Esophagus muscularis mucosa (tissue), 4 donors: ENCODE measurements around the gene TUBA4A. TPM values are rescaled to one million over a fixed set of nuclear protein-coding genes. Genes with fewer than 3 reads are reported as not detected.

ENCODE experiments used
- DNase-seq: peaks from one replicate; pipeline ENCODE4 v3.0.0-alpha.2; 2017; ENCODE audit errors: extremely low spot score
- H3K27ac ChIP-seq, 4 donors: fragments of 200-600 bp; sonication (generic); replicated peaks in 1 of 4; 1 replicate in 3 of 4; 2 replicates in 1 of 4; pipeline ENCODE4 v1.5.1; 2016 to 2019; ENCODE audit warnings: mild to moderate bottlenecking in 1 of 4
- H3K27me3 ChIP-seq, 4 donors: fragments of 200-600 bp; sonication (generic); one replicate each; pipeline versions ENCODE4 v1.5.1 to v1.6.0; 2016 to 2019
- H3K36me3 ChIP-seq, 4 donors: fragments of 200-600 bp; sonication (generic); one replicate each; pipeline ENCODE4 v1.5.1; 2016 to 2019
- H3K4me1 ChIP-seq, 4 donors: fragments of 200-600 bp; sonication (generic); one replicate each; pipeline ENCODE4 v1.5.1; 2016 to 2019
- H3K4me3 ChIP-seq, 4 donors: fragments of 200-600 bp; sonication (generic); 1 replicate in 2 of 4; 2 replicates in 2 of 4; pipeline ENCODE4 v1.5.1; 2016 to 2019; ENCODE audit warnings: mild to moderate bottlenecking in 4 of 4, moderate library complexity in 1 of 4
- H3K9me3 ChIP-seq, 4 donors: fragments of 200-600 bp; sonication (generic); 1 replicate in 3 of 4; 2 replicates in 1 of 4; pipeline ENCODE4 v1.5.1; 2016 to 2019
- CTCF ChIP-seq, 3 experiments: fragments of 200-600 bp in 2 of 3; fragments of 450-650 bp in 1 of 3; sonication (generic) in 2 of 3; IDR thresholded peaks; one replicate each; pipeline ENCODE4 v1.5.1; 2017 to 2019; ENCODE audit warnings: antibody characterized with exemption in 3 of 3, mild to moderate bottlenecking in 2 of 3, moderate library complexity in 1 of 3
- EP300 ChIP-seq: sonication (generic); formaldehyde crosslinking; IDR thresholded peaks from one replicate; pipeline ENCODE4 v1.6.1; 2017; ENCODE audit warnings: antibody characterized with exemption
- POLR2A ChIP-seq: fragments of 450-650 bp; IDR thresholded peaks from one replicate; pipeline ENCODE4 v1.6.1; 2017; ENCODE audit warnings: antibody characterized with exemption, moderate library complexity, mild to moderate bottlenecking, low read depth
- POLR2AphosphoS5 ChIP-seq, 2 donors: sonication (generic); formaldehyde crosslinking; IDR thresholded peaks; one replicate each; pipeline ENCODE4 v1.6.1; 2017; ENCODE audit warnings: antibody characterized with exemption in 2 of 2
- WGBS: methylation state at CpG from one replicate; pipeline ENCODE4 v1.1.5; 2018; 5-methylcytosine and 5-hydroxymethylcytosine counted together
- intact Hi-C: fragments of 100-400 bp; cut with DNase I; formaldehyde crosslinking; loops from one replicate; pipeline ENCODE4 v1.15.1; 2023
- total RNA-seq, 4 donors: library from RNA; depleted of rRNA; stranded (reverse); fragments of >200 nt; gene quantifications; one replicate each; pipeline versions ENCODE4 v1.1.0 to v1.2.1, GENCODE V29; 2016

Gene TUBA4A
- total RNA-seq, 4 donors from 2014 or later, result 44.2 to 132 (median 74.4) TPM

DNA sequence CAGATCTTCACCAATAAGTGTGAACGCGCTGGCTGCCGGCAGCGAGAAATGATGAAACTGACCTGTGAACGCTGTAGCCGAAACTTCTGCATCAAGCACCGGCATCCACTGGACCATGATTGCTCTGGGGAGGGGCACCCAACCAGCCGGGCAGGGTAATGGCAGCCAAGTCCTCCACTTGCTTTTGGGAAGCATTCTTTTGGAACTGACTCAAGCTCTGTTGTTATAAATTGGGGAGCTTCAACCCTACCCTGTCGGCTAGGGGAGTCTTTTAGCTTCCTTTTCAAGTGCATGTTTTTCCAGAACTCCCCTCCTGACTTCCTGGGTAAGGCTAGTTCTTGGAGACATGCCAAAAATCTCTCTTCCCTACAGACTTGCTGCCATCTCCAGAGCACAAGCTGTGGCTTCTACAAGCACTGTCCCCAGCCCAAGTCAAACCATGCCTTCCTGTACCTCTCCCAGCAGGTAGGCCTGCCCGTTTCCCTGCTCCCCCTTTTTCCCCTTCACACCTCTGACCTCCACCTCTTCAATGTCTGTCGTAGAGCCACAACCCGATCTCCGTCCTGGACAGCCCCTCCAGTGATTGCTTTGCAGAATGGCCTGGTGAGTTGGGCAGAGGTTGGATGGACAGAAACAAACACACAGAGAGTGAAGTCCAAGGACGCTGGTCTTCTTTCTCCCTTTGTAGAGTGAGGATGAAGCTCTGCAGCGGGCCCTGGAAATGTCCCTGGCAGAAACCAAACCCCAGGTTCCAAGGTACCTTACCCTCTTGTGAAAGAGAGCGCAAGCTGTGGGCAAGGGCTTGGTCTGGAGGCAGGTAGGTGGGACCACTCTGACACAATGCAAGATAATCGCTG lies 45.6 kb downstream of the TUBA4A start:
- peak overlapping the region; percentile 90 to 99 (median 96) for H3K27ac ChIP-seq
- TF ChIP-seq POLR2A, result no peak
- no peak for TF ChIP-seq CTCF (IDR thresholded peaks at IDR 0.05)
- no peak for TF ChIP-seq EP300
- no peak for TF ChIP-seq POLR2AphosphoS5 (IDR thresholded peaks at IDR 0.05)
- WGBS, result 58% methylated on average over 17 of the region's 17 CpGs

DNA sequence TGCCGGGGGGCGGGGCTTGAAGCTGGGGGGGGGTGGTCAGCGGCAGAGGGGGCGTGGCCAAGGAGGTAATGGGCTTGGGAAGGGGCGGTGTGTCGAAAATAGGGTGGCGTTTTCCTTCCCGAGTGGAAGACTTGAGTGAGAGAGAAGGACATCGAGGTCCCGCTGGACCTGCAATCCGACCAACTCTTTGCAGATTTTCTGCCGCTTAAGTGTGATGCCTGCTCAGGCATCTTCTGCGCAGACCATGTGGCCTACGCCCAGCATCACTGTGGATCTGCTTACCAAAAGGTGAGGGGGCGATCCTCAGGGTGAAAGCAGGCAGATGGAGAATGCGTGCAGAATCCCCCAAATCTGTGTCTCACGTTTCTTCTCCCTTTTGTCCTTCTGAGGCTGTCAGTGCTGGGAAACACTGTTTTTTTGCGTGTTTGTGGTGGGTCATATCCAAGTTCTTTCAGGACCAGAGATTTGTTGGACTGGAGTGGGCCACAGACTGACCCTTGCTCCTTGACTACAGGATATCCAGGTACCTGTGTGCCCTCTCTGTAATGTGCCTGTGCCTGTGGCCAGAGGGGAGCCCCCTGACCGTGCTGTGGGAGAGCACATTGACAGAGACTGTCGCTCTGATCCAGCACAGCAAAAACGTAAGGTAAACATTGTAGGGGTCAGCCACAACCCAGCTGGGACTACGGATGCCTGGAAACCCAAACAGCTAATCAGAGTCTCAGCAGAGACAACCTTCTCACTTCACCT lies 46.4 kb downstream of the TUBA4A start:
- Histone ChIP-seq H3K27ac (peak overlapping the region; percentile 90 to 99 (median 96)), H3K36me3 (peaks cover 0 to 43% (median 39%) of the 10 kb centered on the region in 4 donors), H3K9me3 (no peaks in the 10 kb centered on the region), H3K4me1 (peaks cover 17 to 24% (median 23%) of the 10 kb centered on the region in 4 donors), H3K4me3 (peak overlapping the region; percentile 71 to 97 (median 78)), H3K27me3 (peaks cover 0 to 2% (median 0%) of the 10 kb centered on the region in 4 donors)
- peak; percentile 62 for DNase-seq
- TF ChIP-seq CTCF (IDR thresholded peaks at IDR 0.05), result no peak
- peak; percentile 5 for TF ChIP-seq EP300
- intact Hi-C loops, result loop anchor here (2.0 to 5.0 kb wide), 2 partner anchors 29 to 45 kb away; partner anchors contain the start of genes NHEJ1 and RETREG2
- WGBS, result 17% methylated on average over 16 of the region's 22 CpGs

More for the DNA sequence above, 45.6 kb downstream of the TUBA4A start:
- Histone ChIP-seq H3K27me3 (peaks cover 0 to 2% (median 0%) of the 10 kb centered on the region in 4 donors), H3K36me3 (peaks cover 4 to 51% (median 47%) of the 10 kb centered on the region in 4 donors), H3K4me1 (peaks cover 17 to 24% (median 23%) of the 10 kb centered on the region in 4 donors), H3K9me3 (no peaks in the 10 kb centered on the region), H3K4me3 (peak overlapping the region in 3 of 4 donors; percentile 76 to 97 (median 81))
- DNase-seq, result peak; percentile 87
- intact Hi-C loops, result loop anchor here (2.0 to 5.0 kb wide), 2 partner anchors 29 to 46 kb away; partner anchors contain the start of genes NHEJ1 and RETREG2

GRCh38 chr2:219206328-219207133 lies 47.2 kb downstream of the TUBA4A start, which contains the start of gene ZFAND2B:
Gene ZFAND2B, plus strand, starts transcription at chr2:219206782. Its CDS starts 206 bp downstream, at chr2:219206988.
- H3K36me3 ChIP-seq, result peaks cover 0 to 35% (median 34%) of the 10 kb centered on the region in 4 donors
- WGBS, result under 1% methylated on average over 18 of the region's 76 CpGs
- TF ChIP-seq EP300 (no peak), CTCF (IDR thresholded peaks at IDR 0.05) (peak in 2 of 3 experiments; percentile 22 to 31), POLR2AphosphoS5 (IDR thresholded peaks at IDR 0.05) (peak; percentile 99 to 100), POLR2A (peak; percentile 78)
- H3K4me1 ChIP-seq, result peaks cover 17 to 24% (median 23%) of the 10 kb centered on the region in 4 donors
- intact Hi-C loops, result loop anchor here (2.0 to 5.0 kb wide), 2 partner anchors 28 to 44 kb away; partner anchors contain the start of genes NHEJ1 and RETREG2
- peak within 1 kb of the TSS; percentile 71 to 97 (median 78) for H3K4me3 ChIP-seq
- H3K9me3 ChIP-seq, result no peaks in the 10 kb centered on the region
- H3K27me3 ChIP-seq, result peaks cover 0 to 2% (median 0%) of the 10 kb centered on the region in 4 donors
- DNase-seq, result peak; percentile 97
- H3K27ac ChIP-seq, result peak within 1 kb of the TSS; percentile 90 to 99 (median 96)

DNA sequence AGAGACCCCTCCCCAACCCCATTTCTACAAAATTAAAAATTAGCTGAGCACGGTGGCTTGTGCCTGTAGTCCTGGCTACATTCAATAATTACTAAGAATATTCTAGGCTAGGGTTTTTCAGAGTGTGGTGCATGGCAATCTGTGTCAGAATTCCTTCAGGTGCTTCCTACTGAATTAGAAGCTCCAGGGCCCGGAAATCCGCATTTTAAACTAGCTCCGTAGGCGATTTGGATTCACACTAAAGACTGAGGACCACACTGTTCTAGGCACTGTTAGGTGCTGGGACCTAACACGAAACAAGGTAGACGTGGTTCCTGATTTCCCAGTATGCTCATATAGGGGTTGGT lies 47.8 kb downstream of the TUBA4A start:
- peaks cover 0 to 2% (median 0%) of the 10 kb centered on the region in 4 donors for H3K27me3 ChIP-seq
- 17% methylated on average over 7 of the region's 7 CpGs for WGBS
- peaks cover 0 to 30% (median 29%) of the 10 kb centered on the region in 4 donors for H3K36me3 ChIP-seq
- DNase-seq, result no peak
- H3K9me3 ChIP-seq, result no peaks in the 10 kb centered on the region
- TF ChIP-seq POLR2A (no peak), CTCF (IDR thresholded peaks at IDR 0.05) (no peak), EP300 (no peak), POLR2AphosphoS5 (IDR thresholded peaks at IDR 0.05) (no peak)
- peak overlapping the region; percentile 90 to 99 (median 96) for H3K27ac ChIP-seq
- intact Hi-C loops, result loop anchor here (2.0 to 5.0 kb wide), 2 partner anchors 27 to 44 kb away; partner anchors contain the start of genes NHEJ1 and RETREG2
- H3K4me1 ChIP-seq, result peaks cover 17 to 24% (median 23%) of the 10 kb centered on the region in 4 donors
- peak overlapping the region; percentile 71 to 97 (median 78) for H3K4me3 ChIP-seq
